AG09319 (cell line): ENCODE data around the gene ANO10.

Experiments
- DNase-seq: peaks from one replicate; pipeline ENCODE4 v3.0.0-alpha.2; 2010; ENCODE audit warnings: low read depth; ENCODE audit errors: extremely low read depth
- CTCF ChIP-seq: IDR thresholded peaks from 2 replicates; pipeline ENCODE4 v1.5.1; 2011; ENCODE audit warnings: low read depth, mild to moderate bottlenecking, inconsistent platforms, low read length, moderate library complexity

The ANO10 gene

GRCh38 chr3:43341788-43342187 is 280.0 kb downstream of the ANO10 start:
- no peak for DNase-seq
- no peak for TF ChIP-seq CTCF

GRCh38 chr3:43340403-43340802 is 281.4 kb downstream of the ANO10 start:
- DNase-seq = no peak
- no peak for TF ChIP-seq CTCF

GRCh38 chr3:43338295-43338694 is 283.5 kb downstream of the ANO10 start:
- DNase-seq = no peak

GRCh38 chr3:43335799-43336198 is 286.0 kb downstream of the ANO10 start:
- no peak for DNase-seq
- no peak for TF ChIP-seq CTCF

More at GRCh38 chr3:43338295-43338694, 283.5 kb downstream of the ANO10 start:
- no peak for TF ChIP-seq CTCF

GRCh38 chr3:43334976-43335375 is 286.8 kb downstream of the ANO10 start:
- TF ChIP-seq CTCF = no peak
- no peak for DNase-seq

GRCh38 chr3:43331381-43331780 is 290.4 kb downstream of the ANO10 start:
- no peak for DNase-seq

GRCh38 chr3:43330981-43331380 is 290.8 kb downstream of the ANO10 start:
- TF ChIP-seq CTCF = no peak
- peak; percentile 29 for DNase-seq

More at GRCh38 chr3:43331381-43331780, 290.4 kb downstream of the ANO10 start:
- no peak for TF ChIP-seq CTCF
